WTC11 (cell line): ENCODE results near the gene EPHX1. TPM values are rescaled to one million over a fixed set of nuclear protein-coding genes. Genes with fewer than 3 reads are reported as not detected.

Experiments used
- ATAC-seq: fragments of 200-7000 bp; cut with Tn5 transposase; 2 replicates; pipeline ENCODE4 v1.10.0; 2021; ENCODE audit warnings: mild to moderate bottlenecking, moderate library complexity
- CTCF ChIA-PET: fragments of 300-600 bp; sonication (Branson Sonifier 250); formaldehyde crosslinking; loops from one replicate; lab custom pipeline; 2021; ENCODE audit warnings: antibody characterized with exemption; lab: Charles Lee
- POLR2A ChIA-PET: fragments of 350-600 bp; sonication (Branson Sonifier 250); formaldehyde crosslinking; loops from one replicate; lab custom pipeline; 2021; ENCODE audit warnings: antibody characterized with exemption; lab: Charles Lee
- DNase-seq: peaks from one replicate; pipeline ENCODE4 v3.0.0; 2021; ENCODE audit warnings: low spot score
- H3K27ac Mint-ChIP-seq: 2 replicates; pipeline ENCODE4 v1.8.0; 2021; ENCODE audit warnings: mixed read lengths
- H3K27me3 Mint-ChIP-seq: 2 replicates; pipeline ENCODE4 v1.8.0; 2021; ENCODE audit warnings: low read depth, mild to moderate bottlenecking, moderate library complexity, mixed read lengths
- H3K36me3 Mint-ChIP-seq: 2 replicates; pipeline ENCODE4 v1.8.0; 2021; ENCODE audit warnings: mixed read lengths
- H3K4me1 Mint-ChIP-seq: 2 replicates; pipeline ENCODE4 v1.8.0; 2022; ENCODE audit warnings: mixed read lengths
- H3K4me3 Mint-ChIP-seq: 2 replicates; pipeline ENCODE4 v1.8.0; 2021; ENCODE audit warnings: mild to moderate bottlenecking, moderate library complexity, mixed read lengths
- H3K9me3 Mint-ChIP-seq: 2 replicates; pipeline ENCODE4 v1.8.0; 2021; ENCODE audit warnings: mixed read lengths
- ATF1 ChIP-seq: sonication (generic); formaldehyde crosslinking; IDR thresholded peaks from 2 replicates; pipeline ENCODE4 v1.8.1; 2023; ENCODE audit warnings: mild to moderate bottlenecking, moderate library complexity, missing genetic modification reagents
- GABPB1 ChIP-seq: sonication (generic); formaldehyde crosslinking; IDR thresholded peaks from 2 replicates; pipeline ENCODE4 v1.8.1; 2023; ENCODE audit warnings: mild to moderate bottlenecking, missing genetic modification reagents
- GRHL2 ChIP-seq: fragments of 250-450 bp; sonication (Bioruptor Pico); IDR thresholded peaks from 2 replicates; pipeline ENCODE4 v1.8.0; 2022; ENCODE audit warnings: mild to moderate bottlenecking, moderate library complexity; ENCODE audit not compliant: insufficient replicate concordance, severe bottlenecking
- IRF2 ChIP-seq: sonication (generic); formaldehyde crosslinking; IDR thresholded peaks from 2 replicates; pipeline ENCODE4 v1.8.0; 2022; ENCODE audit warnings: low read depth, missing genetic modification reagents, borderline replicate concordance
- MYBL2 ChIP-seq: sonication (generic); formaldehyde crosslinking; IDR thresholded peaks from 2 replicates; pipeline ENCODE4 v1.8.1; 2023; ENCODE audit warnings: mild to moderate bottlenecking, moderate library complexity, missing genetic modification reagents
- NFYB ChIP-seq: sonication (generic); formaldehyde crosslinking; conservative IDR thresholded peaks from 2 replicates; pipeline ENCODE4 v1.8.0; 2022; ENCODE audit warnings: low read depth, missing genetic modification reagents
- NR1H2 ChIP-seq: sonication (generic); formaldehyde crosslinking; IDR thresholded peaks from 2 replicates; pipeline ENCODE4 v1.9.0; 2021; ENCODE audit warnings: mild to moderate bottlenecking, moderate library complexity, missing genetic modification reagents
- NR2C2 ChIP-seq: sonication (generic); formaldehyde crosslinking; IDR thresholded peaks from 2 replicates; pipeline ENCODE4 v1.8.0; 2022; ENCODE audit warnings: mild to moderate bottlenecking, missing genetic modification reagents
- TEAD1 ChIP-seq: sonication (generic); formaldehyde crosslinking; IDR thresholded peaks from 2 replicates; pipeline ENCODE4 v1.8.0; 2022; ENCODE audit warnings: mild to moderate bottlenecking, missing genetic modification reagents
- TEAD4 ChIP-seq: sonication (generic); formaldehyde crosslinking; IDR thresholded peaks from 2 replicates; pipeline ENCODE4 v1.8.0; 2022; ENCODE audit warnings: mild to moderate bottlenecking, missing genetic modification reagents
- TP53 ChIP-seq: sonication (generic); formaldehyde crosslinking; IDR thresholded peaks from 2 replicates; pipeline ENCODE4 v1.8.1; 2023; ENCODE audit warnings: mild to moderate bottlenecking, missing genetic modification reagents
- ZNF138 ChIP-seq: sonication (generic); formaldehyde crosslinking; conservative IDR thresholded peaks from 2 replicates; pipeline ENCODE4 v1.8.1; 2022; ENCODE audit warnings: mild to moderate bottlenecking, moderate library complexity, missing genetic modification reagents
- ZNF219 ChIP-seq: sonication (generic); formaldehyde crosslinking; IDR thresholded peaks from 2 replicates; pipeline ENCODE4 v1.8.0; 2023; ENCODE audit warnings: missing genetic modification reagents, mild to moderate bottlenecking, borderline replicate concordance
- ZNF232 ChIP-seq: sonication (generic); formaldehyde crosslinking; IDR thresholded peaks from 2 replicates; pipeline ENCODE4 v1.8.0; 2022; ENCODE audit warnings: mild to moderate bottlenecking, missing genetic modification reagents
- ZNF317 ChIP-seq: sonication (generic); formaldehyde crosslinking; IDR thresholded peaks from 2 replicates; pipeline ENCODE4 v1.8.1; 2023; ENCODE audit warnings: low read depth, mild to moderate bottlenecking, moderate library complexity, missing genetic modification reagents, borderline replicate concordance
- total RNA-seq: library from RNA; stranded (reverse); gene quantifications from 3 replicates; pipeline ENCODE4 v1.2.3, GENCODE V29; 2021
- TF ChIP-seq, protein P1 (sequence below): sonication (generic); formaldehyde crosslinking; IDR thresholded peaks from 2 replicates; pipeline ENCODE4 v1.8.0; 2022; ENCODE audit warnings: mild to moderate bottlenecking, missing genetic modification reagents
- TF ChIP-seq, protein P2 (sequence below): sonication (generic); formaldehyde crosslinking; IDR thresholded peaks from 2 replicates; pipeline ENCODE4 v1.8.1; 2022; ENCODE audit warnings: low read depth, missing genetic modification reagents, borderline replicate concordance
- TF ChIP-seq, protein P3 (sequence below): sonication (generic); formaldehyde crosslinking; IDR thresholded peaks from 2 replicates; pipeline ENCODE4 v1.8.0; 2022; ENCODE audit warnings: mild to moderate bottlenecking, missing genetic modification reagents
- TF ChIP-seq, protein P4 (sequence below): fragments of 250-450 bp; sonication (Bioruptor Pico); IDR thresholded peaks from 2 replicates; pipeline ENCODE4 v1.9.0; 2021; ENCODE audit warnings: mild to moderate bottlenecking, borderline replicate concordance
- TF ChIP-seq, protein P5 (sequence below): sonication (generic); formaldehyde crosslinking; IDR thresholded peaks from 2 replicates; pipeline ENCODE4 v1.8.1; 2022; ENCODE audit warnings: missing genetic modification reagents, borderline replicate concordance
- TF ChIP-seq, protein P6 (sequence below): fragments of 250-450 bp; sonication (Bioruptor Pico); IDR thresholded peaks from 2 replicates; pipeline ENCODE4 v1.9.0; 2021; ENCODE audit warnings: mild to moderate bottlenecking

Gene EPHX1
- total RNA-seq, 1 experiment from 2014 or later, result 60.9 TPM

DNA sequence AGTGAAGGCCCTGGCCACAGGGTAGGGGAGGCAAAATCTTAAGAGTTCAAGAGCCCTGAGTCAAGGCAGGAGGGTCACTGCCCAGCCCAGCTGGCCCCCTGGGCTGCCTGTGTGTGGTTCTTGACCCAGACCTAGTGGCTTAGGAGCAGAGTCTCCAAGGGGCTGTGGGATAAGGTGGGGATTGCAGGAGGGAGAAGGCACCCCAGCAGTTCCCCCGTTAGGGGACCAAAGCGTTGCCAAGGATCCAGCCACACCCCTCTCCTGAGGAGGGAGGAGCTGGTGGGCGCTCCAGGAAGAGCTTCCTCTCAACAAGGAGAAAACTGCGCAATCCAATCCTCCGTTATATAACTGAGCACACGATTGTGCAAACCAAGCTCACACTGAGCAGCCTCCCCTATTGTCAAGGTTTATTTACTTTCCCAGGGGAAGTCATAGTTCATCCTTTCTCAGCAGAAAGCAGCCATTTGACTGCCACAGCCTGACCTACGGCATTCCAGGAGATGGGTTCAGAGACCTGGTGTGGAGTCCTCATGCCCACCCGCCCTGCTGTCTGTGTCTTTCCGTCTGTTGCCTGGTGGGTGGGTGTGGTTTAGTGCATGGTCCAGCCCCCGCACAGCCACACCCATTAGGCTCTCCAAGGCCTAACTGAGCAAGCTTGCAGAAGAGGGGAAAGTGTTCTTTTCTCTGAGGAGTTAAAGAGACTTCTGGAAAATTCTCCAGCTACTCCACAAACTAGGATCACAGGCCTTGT is 3.5 kb downstream of the EPHX1 start:
- TF ChIP-seq NFYB (CRISPR knock-in tag), result no peak
- TF ChIP-seq, protein P1, sequence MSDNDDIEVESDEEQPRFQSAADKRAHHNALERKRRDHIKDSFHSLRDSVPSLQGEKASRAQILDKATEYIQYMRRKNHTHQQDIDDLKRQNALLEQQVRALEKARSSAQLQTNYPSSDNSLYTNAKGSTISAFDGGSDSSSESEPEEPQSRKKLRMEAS, result no peak
- no peak for TF ChIP-seq IRF2 (CRISPR knock-in tag)
- peak; percentile 56; the same call in 1 of the 2 replicates for TF ChIP-seq ZNF317 (CRISPR knock-in tag)
- TF ChIP-seq MYBL2 (CRISPR knock-in tag), result no peak
- peak; percentile 82 for TF ChIP-seq GABPB1
- TF ChIP-seq ATF1 (CRISPR knock-in tag), result no peak
- TF ChIP-seq TEAD1, result 0 out of 2 replicates have a peak, but pooled peaks have one; percentile 43
- no peak for TF ChIP-seq GRHL2 (CRISPR knock-in tag)
- TF ChIP-seq ZNF232 (CRISPR knock-in tag), result no peak
- TF ChIP-seq ZNF138, result no peak
- ATAC-seq, result peak; percentile 12
- ChIA-PET POLR2A (interaction anchor here (0.5 to 0.9 kb wide), 3 partner anchors 69 to 489 kb away, joined by 3 to 4 read pairs (median 3); partner anchors contain the start of gene TMEM63A), CTCF (interaction anchor here (1.1 to 5.4 kb wide), 7 partner anchors 9 to 338 kb away, joined by 3 to 45 read pairs (median 8); partner anchors contain the start of gene SRP9)
- no peak overlapping the region for H3K4me3 Mint-ChIP-seq
- no peaks in the 10 kb centered on the region for H3K9me3 Mint-ChIP-seq
- peaks cover 3% of the 10 kb centered on the region; the same call in 1 of the 2 replicates for H3K27me3 Mint-ChIP-seq
- no peak for DNase-seq
- H3K36me3 Mint-ChIP-seq, result peaks cover 6% of the 10 kb centered on the region; the same call in 1 of the 2 replicates
- peak overlapping the region; percentile 34; the same call in 1 of the 2 replicates for H3K27ac Mint-ChIP-seq
- peaks cover 57% of the 10 kb centered on the region for H3K4me1 Mint-ChIP-seq

DNA sequence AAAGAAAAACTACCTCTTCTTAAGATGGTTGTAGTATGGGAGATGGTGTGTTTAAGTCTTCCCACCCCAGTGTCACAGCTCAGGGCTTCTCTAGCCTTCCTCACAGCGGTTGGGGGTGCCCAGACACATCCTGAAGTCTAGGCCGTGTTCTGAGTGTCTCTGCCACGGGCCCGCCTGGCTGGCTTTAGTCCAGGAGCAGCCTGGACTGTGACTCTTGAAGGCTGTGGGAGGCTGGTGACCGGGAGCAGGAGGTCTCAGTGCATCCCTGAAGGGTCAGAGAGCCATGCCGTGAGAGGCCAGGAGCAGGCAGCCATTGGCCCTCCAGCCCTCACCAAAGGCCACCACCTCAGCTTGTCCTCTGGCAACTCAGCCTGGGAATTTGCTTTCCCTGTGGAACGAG is 4.5 kb downstream of the EPHX1 start:
- Mint-ChIP-seq H3K9me3 (no peaks in the 10 kb centered on the region), H3K4me3 (no peak overlapping the region), H3K4me1 (peaks cover 58% of the 10 kb centered on the region), H3K36me3 (peaks cover 6% of the 10 kb centered on the region; the same call in 1 of the 2 replicates), H3K27ac (no peak overlapping the region), H3K27me3 (no peaks in the 10 kb centered on the region)
- CTCF ChIA-PET, result interaction anchor here (1.1 to 3.0 kb wide), 4 partner anchors 8 to 339 kb away, joined by 7 to 16 read pairs (median 8); no protein-coding TSS in a partner anchor
- POLR2A ChIA-PET, result no interaction called here
- ATAC-seq (no peak), DNase-seq (no peak)
- TF ChIP-seq, protein P2, sequence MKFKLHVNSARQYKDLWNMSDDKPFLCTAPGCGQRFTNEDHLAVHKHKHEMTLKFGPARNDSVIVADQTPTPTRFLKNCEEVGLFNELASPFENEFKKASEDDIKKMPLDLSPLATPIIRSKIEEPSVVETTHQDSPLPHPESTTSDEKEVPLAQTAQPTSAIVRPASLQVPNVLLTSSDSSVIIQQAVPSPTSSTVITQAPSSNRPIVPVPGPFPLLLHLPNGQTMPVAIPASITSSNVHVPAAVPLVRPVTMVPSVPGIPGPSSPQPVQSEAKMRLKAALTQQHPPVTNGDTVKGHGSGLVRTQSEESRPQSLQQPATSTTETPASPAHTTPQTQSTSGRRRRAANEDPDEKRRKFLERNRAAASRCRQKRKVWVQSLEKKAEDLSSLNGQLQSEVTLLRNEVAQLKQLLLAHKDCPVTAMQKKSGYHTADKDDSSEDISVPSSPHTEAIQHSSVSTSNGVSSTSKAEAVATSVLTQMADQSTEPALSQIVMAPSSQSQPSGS (CRISPR knock-in tag), result no peak
- TF ChIP-seq ZNF219 (CRISPR knock-in tag) (no peak), ATF1 (CRISPR knock-in tag) (no peak), GABPB1 (no peak), MYBL2 (CRISPR knock-in tag) (no peak), TEAD4 (CRISPR knock-in tag) (no peak), NR1H2 (CRISPR knock-in tag) (no peak), NR2C2 (no peak), TP53 (CRISPR knock-in tag) (no peak)
- TF ChIP-seq, protein P3, sequence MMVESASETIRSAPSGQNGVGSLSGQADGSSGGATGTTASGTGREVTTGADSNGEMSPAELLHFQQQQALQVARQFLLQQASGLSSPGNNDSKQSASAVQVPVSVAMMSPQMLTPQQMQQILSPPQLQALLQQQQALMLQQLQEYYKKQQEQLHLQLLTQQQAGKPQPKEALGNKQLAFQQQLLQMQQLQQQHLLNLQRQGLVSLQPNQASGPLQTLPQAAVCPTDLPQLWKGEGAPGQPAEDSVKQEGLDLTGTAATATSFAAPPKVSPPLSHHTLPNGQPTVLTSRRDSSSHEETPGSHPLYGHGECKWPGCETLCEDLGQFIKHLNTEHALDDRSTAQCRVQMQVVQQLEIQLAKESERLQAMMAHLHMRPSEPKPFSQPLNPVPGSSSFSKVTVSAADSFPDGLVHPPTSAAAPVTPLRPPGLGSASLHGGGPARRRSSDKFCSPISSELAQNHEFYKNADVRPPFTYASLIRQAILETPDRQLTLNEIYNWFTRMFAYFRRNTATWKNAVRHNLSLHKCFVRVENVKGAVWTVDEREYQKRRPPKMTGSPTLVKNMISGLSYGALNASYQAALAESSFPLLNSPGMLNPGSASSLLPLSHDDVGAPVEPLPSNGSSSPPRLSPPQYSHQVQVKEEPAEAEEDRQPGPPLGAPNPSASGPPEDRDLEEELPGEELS (CRISPR knock-in tag), result no peak
- TF ChIP-seq, protein P4, sequence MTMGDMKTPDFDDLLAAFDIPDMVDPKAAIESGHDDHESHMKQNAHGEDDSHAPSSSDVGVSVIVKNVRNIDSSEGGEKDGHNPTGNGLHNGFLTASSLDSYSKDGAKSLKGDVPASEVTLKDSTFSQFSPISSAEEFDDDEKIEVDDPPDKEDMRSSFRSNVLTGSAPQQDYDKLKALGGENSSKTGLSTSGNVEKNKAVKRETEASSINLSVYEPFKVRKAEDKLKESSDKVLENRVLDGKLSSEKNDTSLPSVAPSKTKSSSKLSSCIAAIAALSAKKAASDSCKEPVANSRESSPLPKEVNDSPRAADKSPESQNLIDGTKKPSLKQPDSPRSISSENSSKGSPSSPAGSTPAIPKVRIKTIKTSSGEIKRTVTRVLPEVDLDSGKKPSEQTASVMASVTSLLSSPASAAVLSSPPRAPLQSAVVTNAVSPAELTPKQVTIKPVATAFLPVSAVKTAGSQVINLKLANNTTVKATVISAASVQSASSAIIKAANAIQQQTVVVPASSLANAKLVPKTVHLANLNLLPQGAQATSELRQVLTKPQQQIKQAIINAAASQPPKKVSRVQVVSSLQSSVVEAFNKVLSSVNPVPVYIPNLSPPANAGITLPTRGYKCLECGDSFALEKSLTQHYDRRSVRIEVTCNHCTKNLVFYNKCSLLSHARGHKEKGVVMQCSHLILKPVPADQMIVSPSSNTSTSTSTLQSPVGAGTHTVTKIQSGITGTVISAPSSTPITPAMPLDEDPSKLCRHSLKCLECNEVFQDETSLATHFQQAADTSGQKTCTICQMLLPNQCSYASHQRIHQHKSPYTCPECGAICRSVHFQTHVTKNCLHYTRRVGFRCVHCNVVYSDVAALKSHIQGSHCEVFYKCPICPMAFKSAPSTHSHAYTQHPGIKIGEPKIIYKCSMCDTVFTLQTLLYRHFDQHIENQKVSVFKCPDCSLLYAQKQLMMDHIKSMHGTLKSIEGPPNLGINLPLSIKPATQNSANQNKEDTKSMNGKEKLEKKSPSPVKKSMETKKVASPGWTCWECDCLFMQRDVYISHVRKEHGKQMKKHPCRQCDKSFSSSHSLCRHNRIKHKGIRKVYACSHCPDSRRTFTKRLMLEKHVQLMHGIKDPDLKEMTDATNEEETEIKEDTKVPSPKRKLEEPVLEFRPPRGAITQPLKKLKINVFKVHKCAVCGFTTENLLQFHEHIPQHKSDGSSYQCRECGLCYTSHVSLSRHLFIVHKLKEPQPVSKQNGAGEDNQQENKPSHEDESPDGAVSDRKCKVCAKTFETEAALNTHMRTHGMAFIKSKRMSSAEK (CRISPR knock-in tag), result no peak
- TF ChIP-seq, protein P5, sequence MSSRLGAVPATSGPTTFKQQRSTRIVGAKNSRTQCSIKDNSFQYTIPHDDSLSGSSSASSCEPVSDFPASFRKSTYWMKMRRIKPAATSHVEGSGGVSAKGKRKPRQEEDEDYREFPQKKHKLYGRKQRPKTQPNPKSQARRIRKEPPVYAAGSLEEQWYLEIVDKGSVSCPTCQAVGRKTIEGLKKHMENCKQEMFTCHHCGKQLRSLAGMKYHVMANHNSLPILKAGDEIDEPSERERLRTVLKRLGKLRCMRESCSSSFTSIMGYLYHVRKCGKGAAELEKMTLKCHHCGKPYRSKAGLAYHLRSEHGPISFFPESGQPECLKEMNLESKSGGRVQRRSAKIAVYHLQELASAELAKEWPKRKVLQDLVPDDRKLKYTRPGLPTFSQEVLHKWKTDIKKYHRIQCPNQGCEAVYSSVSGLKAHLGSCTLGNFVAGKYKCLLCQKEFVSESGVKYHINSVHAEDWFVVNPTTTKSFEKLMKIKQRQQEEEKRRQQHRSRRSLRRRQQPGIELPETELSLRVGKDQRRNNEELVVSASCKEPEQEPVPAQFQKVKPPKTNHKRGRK (CRISPR knock-in tag), result no peak
- TF ChIP-seq, protein P6, sequence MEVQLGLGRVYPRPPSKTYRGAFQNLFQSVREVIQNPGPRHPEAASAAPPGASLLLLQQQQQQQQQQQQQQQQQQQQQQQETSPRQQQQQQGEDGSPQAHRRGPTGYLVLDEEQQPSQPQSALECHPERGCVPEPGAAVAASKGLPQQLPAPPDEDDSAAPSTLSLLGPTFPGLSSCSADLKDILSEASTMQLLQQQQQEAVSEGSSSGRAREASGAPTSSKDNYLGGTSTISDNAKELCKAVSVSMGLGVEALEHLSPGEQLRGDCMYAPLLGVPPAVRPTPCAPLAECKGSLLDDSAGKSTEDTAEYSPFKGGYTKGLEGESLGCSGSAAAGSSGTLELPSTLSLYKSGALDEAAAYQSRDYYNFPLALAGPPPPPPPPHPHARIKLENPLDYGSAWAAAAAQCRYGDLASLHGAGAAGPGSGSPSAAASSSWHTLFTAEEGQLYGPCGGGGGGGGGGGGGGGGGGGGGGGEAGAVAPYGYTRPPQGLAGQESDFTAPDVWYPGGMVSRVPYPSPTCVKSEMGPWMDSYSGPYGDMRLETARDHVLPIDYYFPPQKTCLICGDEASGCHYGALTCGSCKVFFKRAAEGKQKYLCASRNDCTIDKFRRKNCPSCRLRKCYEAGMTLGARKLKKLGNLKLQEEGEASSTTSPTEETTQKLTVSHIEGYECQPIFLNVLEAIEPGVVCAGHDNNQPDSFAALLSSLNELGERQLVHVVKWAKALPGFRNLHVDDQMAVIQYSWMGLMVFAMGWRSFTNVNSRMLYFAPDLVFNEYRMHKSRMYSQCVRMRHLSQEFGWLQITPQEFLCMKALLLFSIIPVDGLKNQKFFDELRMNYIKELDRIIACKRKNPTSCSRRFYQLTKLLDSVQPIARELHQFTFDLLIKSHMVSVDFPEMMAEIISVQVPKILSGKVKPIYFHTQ (CRISPR knock-in tag), result no peak
